GM12892 (cell line): ENCODE measurements around the gene AMT.

Source experiments
- DNase-seq: peaks from one replicate; pipeline ENCODE4 v3.0.0; 2011; ENCODE audit not compliant: insufficient read length
- FAIRE-seq: peaks from 2 replicates; lab custom pipeline; 2011; peaks lifted over from hg19 to GRCh38; lab: Jason Lieb, UNC
- POLR2A ChIP-seq: IDR thresholded peaks from 2 replicates; pipeline ENCODE4 v1.6.1; 2011; ENCODE audit warnings: low read depth, low read length, control low read depth
- POLR2AphosphoS5 ChIP-seq: IDR thresholded peaks from 2 replicates; pipeline ENCODE4 v1.6.1; 2011; ENCODE audit warnings: low read depth, low read length, control low read depth
- TAF1 ChIP-seq: IDR thresholded peaks from 2 replicates; pipeline ENCODE4 v1.6.1; 2011; ENCODE audit warnings: low read depth, mild to moderate bottlenecking, control low read depth, low read length, borderline replicate concordance

Gene AMT

GRCh38 chr3:49378249-49378895 lies 43.9 kb downstream of the AMT start:
- DNase-seq (no peak), FAIRE-seq (peak; percentile 24)
- TF ChIP-seq POLR2AphosphoS5, result no peak
- no peak for TF ChIP-seq TAF1
- no peak for TF ChIP-seq POLR2A

DNA sequence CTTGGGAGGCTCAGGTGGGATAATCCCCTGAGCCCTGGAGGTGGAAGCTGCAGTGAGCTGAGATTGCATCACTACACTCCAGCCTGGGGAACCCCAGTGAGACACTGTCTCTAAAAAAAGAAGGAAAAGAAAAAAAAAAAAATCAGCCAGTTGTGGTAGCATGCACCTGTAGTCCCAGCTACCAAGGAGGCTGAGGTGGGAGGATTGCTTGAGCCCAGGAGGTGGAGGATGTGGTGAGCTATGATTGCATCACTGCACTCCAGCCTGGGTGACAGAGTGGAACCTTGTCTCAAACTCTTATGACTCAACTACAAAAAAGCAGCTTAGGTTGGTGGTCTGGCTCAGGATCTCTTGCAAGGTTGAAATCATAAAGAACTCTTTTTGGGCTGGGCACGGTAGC lies 44.8 kb downstream of the AMT start:
- peak; percentile 62 for FAIRE-seq
- no peak for DNase-seq
- TF ChIP-seq POLR2A (no peak), TAF1 (no peak), POLR2AphosphoS5 (no peak)

- FAIRE-seq, result peak; percentile 50
- TF ChIP-seq POLR2AphosphoS5, result no peak
- TF ChIP-seq POLR2A, result no peak
- TF ChIP-seq TAF1, result no peak
- DNase-seq, result no peak
These were observed 50.3 kb downstream of the AMT start for GRCh38 chr3:49371946-49372345.

DNA sequence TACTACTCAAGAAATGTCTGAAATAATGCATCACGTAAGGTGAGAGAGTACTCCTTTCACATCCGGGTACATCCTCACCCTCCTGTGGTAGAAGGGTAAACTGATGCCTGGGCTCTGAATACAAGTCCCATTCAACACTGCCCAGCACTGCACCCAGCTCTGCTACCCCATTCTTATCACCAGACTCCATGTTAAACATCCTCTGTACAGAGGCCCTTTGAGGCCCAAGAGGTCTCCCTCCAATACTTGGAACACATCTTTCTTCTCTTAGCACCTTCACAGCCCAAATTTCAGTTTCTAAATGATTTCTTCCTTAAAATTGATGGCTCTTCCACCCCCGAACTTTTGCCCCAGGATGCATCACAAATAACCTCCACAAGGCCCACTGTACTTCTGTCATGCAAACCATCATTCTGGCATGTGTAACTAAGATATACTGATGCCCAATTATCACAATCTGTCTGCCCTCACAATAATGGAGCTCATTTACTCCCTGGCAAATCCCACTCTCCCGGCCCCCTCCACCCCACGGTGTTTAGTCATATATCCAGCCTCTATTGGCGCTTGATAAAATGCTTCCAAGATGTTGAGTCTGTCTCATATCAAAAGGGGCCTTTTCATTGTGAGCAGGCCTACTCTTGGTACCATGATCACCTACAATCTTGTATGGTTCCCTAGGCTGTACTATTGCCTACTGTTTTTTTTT lies 51.5 kb downstream of the AMT start:
- FAIRE-seq (no peak), DNase-seq (no peak)
- TF ChIP-seq TAF1 (no peak), POLR2AphosphoS5 (0 out of 2 replicates have a peak, but pooled peaks have one; percentile 30)
